Cardiac septum (tissue), 1 donor: ENCODE results near the gene ADGRF1. TPM values are rescaled to one million over a fixed set of nuclear protein-coding genes. Genes with fewer than 3 reads are reported as not detected.
A peak's percentile ranks its signal among the peaks of the same experiment; 100 is the strongest.

Experiments
- DNase-seq: peaks from one replicate; pipeline ENCODE4 v3.0.0-alpha.2; 2020; ENCODE audit warnings: low spot score
- intact Hi-C: fragments of 100-400 bp; cut with DNase I; formaldehyde crosslinking; loops from one replicate; pipeline ENCODE4 v1.14.0; 2022
- total RNA-seq: library from RNA; stranded (reverse); fragmentation: NEBNext Ultra II Directional; extraction: Animal tissue kit (Norgen Biotek cat#: 25700); gene quantifications from one replicate; pipeline ENCODE4 v1.2.1, GENCODE V29; 2021
- donor health status: DM: no; HTN: no; CAD: no.

Gene ADGRF1
- total RNA-seq, 1 donor from 2014 or later, result not detected

DNA sequence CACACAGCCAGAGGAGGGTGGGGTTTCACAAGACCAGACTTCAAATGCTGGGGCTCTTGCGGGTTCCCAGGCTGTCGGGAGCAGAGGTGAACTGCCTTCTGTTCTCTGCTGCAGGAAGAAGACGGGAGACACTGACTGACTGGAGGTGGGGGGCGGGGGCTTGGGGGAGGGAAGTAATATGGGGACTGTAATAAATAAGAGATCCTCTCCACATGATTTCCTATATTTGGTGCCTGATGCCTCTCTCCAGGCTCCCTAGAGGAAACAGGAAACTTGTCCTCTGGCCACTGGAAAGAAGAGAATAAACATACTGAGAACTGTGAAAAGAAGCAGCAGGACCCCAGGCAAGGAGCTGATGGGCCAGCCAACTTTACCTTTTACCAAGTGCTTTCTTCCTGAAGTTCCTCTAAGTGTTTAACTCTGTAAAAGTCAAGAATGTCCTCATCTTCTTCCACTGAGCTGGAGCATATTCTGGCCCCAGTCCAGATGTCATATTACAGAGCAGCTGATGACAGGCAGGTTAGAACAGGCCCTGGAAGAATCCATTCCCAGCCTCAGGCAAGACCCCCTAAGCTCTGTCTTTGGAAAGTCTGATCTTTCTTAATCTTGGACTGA lies 87.2 kb downstream of the ADGRF1 start:
- DNase-seq, result no peak
- intact Hi-C loops, result loop anchor here (5.0 kb wide), 2 partner anchors 32 to 48 kb away; no protein-coding TSS in a partner anchor

DNA sequence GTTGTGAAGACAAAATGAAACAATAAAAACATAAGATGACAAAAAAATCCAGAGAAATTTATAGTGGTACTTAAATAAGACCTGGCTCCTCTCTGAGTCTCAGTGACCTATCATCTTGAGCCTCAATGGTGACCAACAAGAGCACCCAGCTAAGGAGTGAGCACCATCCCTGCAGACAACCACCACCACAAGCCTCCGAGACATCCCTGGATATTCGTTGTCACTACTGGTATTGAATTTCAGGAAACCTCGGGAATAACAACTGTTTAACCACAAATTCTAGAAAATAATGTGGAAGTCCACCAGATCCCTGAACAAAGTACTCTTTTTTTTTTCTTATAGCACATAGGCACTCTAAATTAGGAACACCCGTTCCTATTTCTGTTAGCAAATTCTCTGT lies 88.2 kb downstream of the ADGRF1 start:
- intact Hi-C loops, result loop anchor here (5.0 kb wide), 2 partner anchors 33 to 47 kb away; no protein-coding TSS in a partner anchor
- no peak for DNase-seq

DNA sequence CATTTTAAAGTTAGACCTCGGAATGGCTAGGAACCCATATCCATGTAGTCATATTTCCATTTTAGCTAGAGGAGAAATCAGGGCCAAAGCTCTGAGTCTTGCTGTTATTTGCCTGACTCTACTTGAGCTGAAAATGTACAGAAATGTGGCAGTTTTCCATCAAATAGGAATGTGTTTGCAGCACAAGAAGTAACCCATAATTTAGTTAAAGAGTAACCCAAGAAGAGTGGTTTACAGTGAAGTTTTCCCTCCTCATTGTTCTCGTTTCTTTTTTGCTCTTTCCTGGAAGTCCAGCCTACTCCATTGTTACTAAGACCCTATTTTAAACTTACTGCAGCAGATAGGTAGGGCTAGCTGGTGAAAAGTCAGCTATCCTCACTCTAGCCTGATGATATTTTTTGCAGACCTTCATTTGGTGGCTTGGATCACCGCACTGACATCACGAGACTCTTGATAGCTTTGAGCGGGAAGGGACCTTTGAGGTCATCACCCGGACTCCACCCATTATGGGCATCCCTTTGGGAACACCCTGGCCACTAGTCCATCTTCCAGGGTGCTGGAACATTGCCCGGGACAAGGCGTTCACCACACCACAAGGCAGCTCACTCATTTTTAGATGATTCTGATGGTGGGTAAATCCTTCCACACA lies 92.4 kb downstream of the ADGRF1 start:
- intact Hi-C loops, result loop anchor here (5.0 kb wide), 2 partner anchors 38 to 42 kb away; no protein-coding TSS in a partner anchor
- DNase-seq, result peak; percentile 81

DNA sequence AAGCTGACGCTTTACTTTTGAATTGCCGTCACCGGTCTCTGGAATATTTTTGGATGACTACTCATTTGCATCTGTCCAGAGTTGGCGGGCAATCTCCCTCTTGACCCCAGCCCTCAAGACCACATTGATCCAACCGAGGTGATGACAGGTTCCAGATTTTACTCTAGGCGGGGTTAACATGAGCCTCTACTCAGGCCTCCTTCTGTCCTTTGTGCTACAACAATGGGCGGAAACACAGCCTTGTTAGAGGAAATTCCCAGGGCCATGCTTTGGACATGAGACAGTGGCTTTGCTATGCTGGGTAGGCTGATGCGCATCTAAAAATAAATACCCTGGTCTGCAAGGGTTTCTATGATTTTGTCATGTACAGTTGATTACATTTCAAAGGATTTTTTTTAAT lies 93.4 kb downstream of the ADGRF1 start:
- DNase-seq, result no peak
- intact Hi-C loops, result no loop called here

Other genes starting within 250 kb of the ADGRF1 start
- gene MEP1A, start 248.9 kb downstream of the ADGRF1 start, total RNA-seq, result not detected
- gene ADGRF5, start 120.4 kb downstream of the ADGRF1 start, total RNA-seq, result 34.7 TPM